ENCODE data around the gene TMOD1. TPM values are rescaled to one million over a fixed set of nuclear protein-coding genes. Genes with fewer than 3 reads are reported as not detected.

TMOD1 gene
- total RNA-seq, 1 donor from 2014 or later: not detected

DNA sequence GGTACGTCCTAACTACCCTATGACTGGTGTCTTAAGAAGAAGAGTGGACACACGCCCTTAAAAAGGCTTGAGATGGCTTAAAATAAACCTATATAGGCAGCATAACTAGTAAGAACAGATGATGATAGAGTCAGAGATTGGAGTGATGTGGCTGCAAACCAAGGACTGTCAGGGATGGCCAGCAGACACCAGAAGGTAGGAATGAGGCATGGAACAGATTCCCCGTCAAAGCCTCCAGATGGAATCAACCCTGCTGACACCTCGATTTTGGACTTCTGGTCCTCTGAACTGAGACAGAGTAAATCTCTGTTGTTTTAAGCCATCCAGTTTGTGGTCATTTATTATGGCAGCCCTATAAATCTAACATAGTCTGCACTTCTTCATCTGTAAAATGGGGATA, 7.4 kb downstream of the TMOD1 start:
- TF ChIP-seq, protein P1, sequence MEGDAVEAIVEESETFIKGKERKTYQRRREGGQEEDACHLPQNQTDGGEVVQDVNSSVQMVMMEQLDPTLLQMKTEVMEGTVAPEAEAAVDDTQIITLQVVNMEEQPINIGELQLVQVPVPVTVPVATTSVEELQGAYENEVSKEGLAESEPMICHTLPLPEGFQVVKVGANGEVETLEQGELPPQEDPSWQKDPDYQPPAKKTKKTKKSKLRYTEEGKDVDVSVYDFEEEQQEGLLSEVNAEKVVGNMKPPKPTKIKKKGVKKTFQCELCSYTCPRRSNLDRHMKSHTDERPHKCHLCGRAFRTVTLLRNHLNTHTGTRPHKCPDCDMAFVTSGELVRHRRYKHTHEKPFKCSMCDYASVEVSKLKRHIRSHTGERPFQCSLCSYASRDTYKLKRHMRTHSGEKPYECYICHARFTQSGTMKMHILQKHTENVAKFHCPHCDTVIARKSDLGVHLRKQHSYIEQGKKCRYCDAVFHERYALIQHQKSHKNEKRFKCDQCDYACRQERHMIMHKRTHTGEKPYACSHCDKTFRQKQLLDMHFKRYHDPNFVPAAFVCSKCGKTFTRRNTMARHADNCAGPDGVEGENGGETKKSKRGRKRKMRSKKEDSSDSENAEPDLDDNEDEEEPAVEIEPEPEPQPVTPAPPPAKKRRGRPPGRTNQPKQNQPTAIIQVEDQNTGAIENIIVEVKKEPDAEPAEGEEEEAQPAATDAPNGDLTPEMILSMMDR (IDR thresholded peaks at IDR 0.05; ENCODE audit: insufficient read depth, low read length, severe bottlenecking): no peak
- Histone ChIP-seq H3K27me3 (ENCODE audit: control insufficient read depth, insufficient read depth, low read length) (peaks cover 18% of the 10 kb centered on the region), H3K36me3 (ENCODE audit: control insufficient read depth, insufficient read depth, low read length) (no peaks in the 10 kb centered on the region), H3K4me3 (ENCODE audit: low read depth, low read length) (no peak overlapping the region)
- FAIRE-seq: no peak
- no peak for DNase-seq (ENCODE audit: low read depth)

DNA sequence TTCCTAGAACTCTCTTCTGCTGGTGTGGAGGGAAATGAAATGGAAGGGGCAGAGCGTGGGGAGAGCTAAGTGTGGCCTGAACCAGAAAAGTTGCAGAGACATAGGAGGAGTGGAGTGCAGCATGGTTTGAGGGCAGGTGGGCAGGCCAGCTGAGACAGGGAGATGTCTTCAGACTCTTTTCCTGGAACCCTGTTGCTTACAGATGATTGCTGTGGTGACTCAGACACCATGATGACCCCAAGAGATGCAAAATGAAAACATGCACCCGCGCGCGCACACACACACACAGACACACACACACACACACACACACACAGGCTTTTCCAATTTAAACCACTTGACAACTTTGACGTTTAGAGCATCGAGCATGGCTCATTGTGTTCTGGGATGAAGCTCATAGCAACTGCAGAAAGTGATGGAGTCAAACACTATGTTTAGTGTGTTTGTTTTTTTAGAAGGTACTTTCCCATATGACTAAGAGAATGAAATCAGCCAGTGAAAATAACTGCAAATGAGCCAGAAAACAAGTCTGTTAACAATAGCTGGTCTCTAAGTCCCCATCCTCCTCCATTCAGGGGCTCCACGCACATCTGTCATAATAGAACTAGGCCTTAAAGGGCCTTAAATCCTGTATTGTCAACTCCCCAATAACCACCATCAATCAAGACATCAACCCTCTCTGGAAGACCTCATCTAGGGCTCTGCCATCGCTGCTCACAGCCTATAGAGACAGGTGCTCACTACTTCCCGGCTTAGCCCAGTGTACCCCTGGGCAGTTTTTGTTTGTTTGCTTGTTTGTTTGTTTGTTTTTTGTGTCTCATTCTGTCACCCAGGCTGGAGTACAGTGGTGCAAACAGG, 9.6 kb downstream of the TMOD1 start:
- Histone ChIP-seq H3K27me3 (ENCODE audit: control insufficient read depth, insufficient read depth, low read length) (no peaks in the 10 kb centered on the region), H3K36me3 (ENCODE audit: control insufficient read depth, insufficient read depth, low read length) (no peaks in the 10 kb centered on the region), H3K4me3 (ENCODE audit: low read depth, low read length) (no peak overlapping the region)
- FAIRE-seq: no peak
- TF ChIP-seq, protein P1 (IDR thresholded peaks at IDR 0.05; ENCODE audit: insufficient read depth, low read length, severe bottlenecking): no peak
- DNase-seq (ENCODE audit: low read depth): peak; percentile 64

DNA sequence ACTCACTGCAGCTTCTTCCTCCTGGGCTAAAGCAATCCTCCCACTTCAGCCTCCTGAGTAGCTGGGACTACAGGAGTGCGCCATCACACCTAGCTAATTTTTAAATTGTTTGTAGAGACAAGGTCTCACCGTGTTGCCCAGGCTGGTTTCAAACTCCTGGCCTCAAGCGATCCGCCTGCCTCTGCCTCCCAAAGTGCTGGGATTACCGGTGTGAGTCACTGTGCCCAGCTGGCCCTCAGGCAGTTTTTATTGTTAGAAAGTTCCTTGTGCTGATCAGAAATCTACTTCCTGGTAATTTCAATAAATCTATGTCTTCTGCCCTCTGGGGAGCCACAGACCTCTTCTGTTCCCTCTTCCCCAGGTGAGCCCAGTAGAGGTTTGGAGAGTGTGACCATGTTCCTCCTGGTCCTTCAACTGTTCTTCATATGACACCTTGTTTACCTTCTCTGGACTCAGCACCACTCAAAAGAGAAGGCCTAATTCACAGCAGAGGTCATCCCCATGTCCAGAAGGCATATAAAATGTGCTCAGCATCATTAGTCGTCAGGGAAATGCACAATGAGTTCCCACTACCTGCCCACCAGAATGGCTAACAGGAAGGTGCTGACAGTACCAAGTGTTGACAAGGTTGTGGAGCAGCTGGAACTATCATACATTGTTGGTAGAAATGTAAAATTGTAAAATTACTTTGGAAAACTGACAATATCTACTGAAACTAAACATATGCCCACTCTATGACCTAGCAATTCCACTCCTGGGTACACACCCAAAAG, 10.4 kb downstream of the TMOD1 start:
- no peaks in the 10 kb centered on the region for H3K27me3 ChIP-seq (ENCODE audit: control insufficient read depth, insufficient read depth, low read length)
- no peak overlapping the region for H3K4me3 ChIP-seq (ENCODE audit: low read depth, low read length)
- H3K36me3 ChIP-seq (ENCODE audit: control insufficient read depth, insufficient read depth, low read length): no peaks in the 10 kb centered on the region
- TF ChIP-seq, protein P1 (IDR thresholded peaks at IDR 0.05; ENCODE audit: insufficient read depth, low read length, severe bottlenecking): no peak
- peak; percentile 22 for DNase-seq (ENCODE audit: low read depth)
- FAIRE-seq: no peak

DNA sequence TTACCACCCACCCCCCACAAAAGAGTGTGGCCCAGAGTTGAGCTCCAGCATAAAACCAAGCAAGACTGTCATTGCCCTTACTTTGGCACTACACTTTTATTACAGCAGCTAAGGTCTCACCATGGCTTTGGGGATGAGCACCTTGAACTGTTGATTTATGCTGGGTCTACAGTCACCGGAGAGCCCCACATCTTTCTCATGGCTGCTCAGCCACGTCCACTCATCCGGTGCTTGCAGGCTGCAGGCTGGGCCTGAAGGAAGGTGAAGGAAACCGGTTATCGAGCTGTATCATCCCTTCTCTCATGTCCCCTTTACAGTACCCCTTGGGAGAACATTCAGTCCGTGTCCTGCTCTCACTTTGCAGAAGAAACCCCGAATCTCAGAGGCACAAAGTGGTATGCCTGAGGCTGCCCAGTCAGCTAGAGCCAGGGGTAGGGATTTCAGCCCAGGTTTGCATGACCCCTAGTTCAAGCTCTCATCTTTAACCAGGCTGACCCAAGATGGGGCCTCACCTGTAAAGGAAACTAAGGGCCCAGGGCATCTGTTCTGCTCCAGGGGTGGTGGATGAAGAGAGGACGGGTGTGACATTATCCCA, 11.6 kb downstream of the TMOD1 start:
- no peaks in the 10 kb centered on the region for H3K27me3 ChIP-seq (ENCODE audit: control insufficient read depth, insufficient read depth, low read length)
- no peaks in the 10 kb centered on the region for H3K36me3 ChIP-seq (ENCODE audit: control insufficient read depth, insufficient read depth, low read length)
- no peak overlapping the region for H3K4me3 ChIP-seq (ENCODE audit: low read depth, low read length)
- DNase-seq (ENCODE audit: low read depth) (no peak), FAIRE-seq (no peak)
- TF ChIP-seq, protein P1 (IDR thresholded peaks at IDR 0.05; ENCODE audit: insufficient read depth, low read length, severe bottlenecking): no peak

DNA sequence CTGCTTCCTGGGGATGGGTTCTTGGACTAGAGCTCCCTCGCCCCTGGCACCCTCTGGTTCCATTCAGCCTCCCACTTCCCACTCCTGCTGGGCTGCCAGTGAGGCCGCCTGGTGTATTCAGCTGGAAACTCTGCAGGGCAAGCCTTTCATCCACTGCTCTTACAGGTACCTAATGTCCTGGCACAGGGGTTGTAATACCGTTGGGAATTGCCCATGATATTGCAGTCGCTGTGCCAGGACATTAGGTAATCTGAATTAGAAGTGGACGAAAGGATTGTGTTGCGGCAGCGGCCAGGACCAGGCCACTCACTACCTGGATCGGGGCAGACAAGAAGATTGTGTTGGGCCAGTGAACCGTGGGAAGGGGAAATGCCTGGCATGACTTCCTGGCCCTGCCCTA, 13.1 kb downstream of the TMOD1 start:
- DNase-seq (ENCODE audit: low read depth) (no peak), FAIRE-seq (no peak)
- Histone ChIP-seq H3K36me3 (ENCODE audit: control insufficient read depth, insufficient read depth, low read length) (no peaks in the 10 kb centered on the region), H3K4me3 (ENCODE audit: low read depth, low read length) (no peak overlapping the region), H3K27me3 (ENCODE audit: control insufficient read depth, insufficient read depth, low read length) (no peaks in the 10 kb centered on the region)
- TF ChIP-seq, protein P1 (IDR thresholded peaks at IDR 0.05; ENCODE audit: insufficient read depth, low read length, severe bottlenecking): no peak

Data from bronchial epithelial cell (primary cell).